Suppressor macrophage (primary cell): Measurements from ENCODE around the gene MACROD1.
"Not testable (repeated sequence)": the region's sequence is repeated elsewhere in the genome, so short reads cannot be mapped to it uniquely, and the experiment has no call there.

Experiments used
- DNase-seq, 4 experiments: peaks; one replicate each; pipeline ENCODE4 v3.0.0-alpha.2; 2020 to 2022

The MACROD1 gene

GRCh38 chr11:63997104-63997700 lies 168.7 kb downstream of the MACROD1 start:
- DNase-seq: no peak

GRCh38 chr11:63996512-63996911 lies 169.4 kb downstream of the MACROD1 start:
- DNase-seq: no peak

- DNase-seq: peak; percentile 52 to 81 (median 77)
These were observed 171.9 kb downstream of the MACROD1 start for GRCh38 chr11:63993993-63994392.

GRCh38 chr11:63993100-63993499 lies 172.8 kb downstream of the MACROD1 start:
- DNase-seq: no peak

- DNase-seq: no peak
These were observed 174.4 kb downstream of the MACROD1 start for GRCh38 chr11:63991558-63991957.

GRCh38 chr11:63986932-63987513 lies 178.9 kb downstream of the MACROD1 start:
- DNase-seq: peak in 1 of 4 experiments; percentile 24

GRCh38 chr11:63986156-63986931 lies 179.6 kb downstream of the MACROD1 start, which contains the start of gene OTUB1:
OTUB1 (plus strand) TSS chr11:63986438; CDS start chr11:63986457, 19 bp downstream.
- DNase-seq: peak; percentile 87 to 94 (median 92)

- peak; percentile 36 to 72 (median 54) for DNase-seq
These were observed 180.1 kb downstream of the MACROD1 start for GRCh38 chr11:63985812-63986155.

GRCh38 chr11:63979426-63979825 lies 186.5 kb downstream of the MACROD1 start:
- DNase-seq: no peak

GRCh38 chr11:63978551-63979239 lies 187.2 kb downstream of the MACROD1 start:
- no peak for DNase-seq

GRCh38 chr11:63974259-63975143 lies 191.4 kb downstream of the MACROD1 start, which contains the start of gene COX8A:
COX8A (plus strand) TSS chr11:63974620; CDS start chr11:63974681, 61 bp downstream.
- DNase-seq: peak; percentile 98 to 100 (median 100)

GRCh38 chr11:63973912-63974258 lies 192.0 kb downstream of the MACROD1 start:
- DNase-seq: not testable (repeated sequence)

- peak; percentile 56 to 77 (median 67) for DNase-seq
These were observed 195.0 kb downstream of the MACROD1 start for GRCh38 chr11:63970902-63971301.

GRCh38 chr11:63969461-63969860 lies 196.5 kb downstream of the MACROD1 start:
- DNase-seq: no peak

GRCh38 chr11:63966444-63966843 lies 199.5 kb downstream of the MACROD1 start:
- DNase-seq: no peak

GRCh38 chr11:63963895-63964294 lies 202.0 kb downstream of the MACROD1 start:
- not testable (repeated sequence) for DNase-seq

- DNase-seq: no peak
These were observed 204.1 kb downstream of the MACROD1 start for GRCh38 chr11:63961608-63962412.

GRCh38 chr11:63958008-63958407 lies 207.9 kb downstream of the MACROD1 start:
- no peak for DNase-seq

GRCh38 chr11:63952570-63952969 lies 213.3 kb downstream of the MACROD1 start:
- DNase-seq: no peak

GRCh38 chr11:63951779-63952536 lies 214.0 kb downstream of the MACROD1 start:
- DNase-seq: peak in 3 of 4 experiments; percentile 11 to 41 (median 13)
